ENCODE results near the gene WDFY4.

Gene WDFY4

DNA sequence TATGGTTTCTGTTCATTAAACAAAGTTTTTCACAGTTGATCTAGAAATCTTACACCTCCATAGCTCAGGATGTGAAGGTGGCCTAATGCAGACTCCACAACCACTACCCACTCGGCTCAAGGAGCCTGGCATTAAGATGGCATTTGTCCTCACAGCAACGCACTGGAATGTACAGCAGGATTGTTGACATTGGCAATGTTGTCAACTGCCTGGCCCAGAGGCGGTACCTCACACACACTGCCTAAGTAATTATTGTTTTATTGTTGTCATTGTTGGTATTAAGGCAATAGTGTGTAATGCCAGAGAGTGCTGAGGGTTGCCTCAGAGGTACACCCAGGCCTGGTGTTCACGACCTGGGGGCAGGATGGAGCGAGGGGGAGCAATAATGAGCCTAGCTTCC, 216.6 kb downstream of the WDFY4 start:
- Mint-ChIP-seq H3K4me1 (ENCODE audit: low read depth in 2 of 2) (no peaks in the 10 kb centered on the region), H3K36me3 (ENCODE audit: insufficient read depth) (no peaks in the 10 kb centered on the region), H3K27me3 (peaks cover 11 to 14% of the 10 kb centered on the region in 2 donors), H3K27ac (no peak overlapping the region), H3K9me3 (no peaks in the 10 kb centered on the region), H3K4me3 (no peak overlapping the region)
- ATAC-seq (replicated peaks) (no peak), DNase-seq (no peak)

- H3K27ac Mint-ChIP-seq, result no peak overlapping the region
- no peaks in the 10 kb centered on the region for H3K9me3 Mint-ChIP-seq
- no peak overlapping the region for H3K4me3 Mint-ChIP-seq
- H3K4me1 Mint-ChIP-seq (ENCODE audit: low read depth in 2 of 2), result no peaks in the 10 kb centered on the region
- no peaks in the 10 kb centered on the region for H3K36me3 Mint-ChIP-seq (ENCODE audit: insufficient read depth)
- DNase-seq (no peak), ATAC-seq (replicated peaks) (no peak)
- H3K27me3 Mint-ChIP-seq, result peaks cover 6 to 11% of the 10 kb centered on the region in 2 donors
Observed at GRCh38 chr10:48902096-48902495, 217.4 kb downstream of the WDFY4 start.

DNA sequence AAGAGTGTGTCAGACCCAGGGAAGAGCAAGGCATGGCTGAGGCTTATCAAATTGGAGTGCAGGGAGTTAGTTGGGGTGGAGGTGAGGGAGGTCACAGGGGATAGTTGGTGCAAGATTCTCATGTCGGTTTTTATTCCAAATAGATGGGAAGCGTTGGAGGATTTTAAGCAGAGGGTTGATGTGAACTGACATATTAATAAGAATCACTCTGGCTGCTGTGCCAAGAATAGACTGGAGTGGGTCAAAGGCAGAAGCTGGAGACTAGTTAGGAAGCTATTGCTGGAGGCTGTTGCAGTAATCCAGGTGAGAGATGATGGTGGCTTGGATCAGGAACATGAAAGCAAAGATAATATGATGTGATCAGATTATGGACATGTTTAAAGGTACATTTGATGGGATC, 218.5 kb downstream of the WDFY4 start:
- H3K9me3 Mint-ChIP-seq, result no peaks in the 10 kb centered on the region

GRCh38 chr10:48904861-48905260, 220.2 kb downstream of the WDFY4 start:
- Mint-ChIP-seq H3K36me3 (ENCODE audit: insufficient read depth) (no peaks in the 10 kb centered on the region), H3K4me3 (no peak overlapping the region), H3K9me3 (no peaks in the 10 kb centered on the region), H3K4me1 (ENCODE audit: low read depth in 2 of 2) (no peaks in the 10 kb centered on the region), H3K27me3 (peaks cover 23 to 26% of the 10 kb centered on the region in 2 donors), H3K27ac (no peak overlapping the region)
- DNase-seq (no peak), ATAC-seq (replicated peaks) (no peak)

More for the DNA sequence above, 218.5 kb downstream of the WDFY4 start:
- Mint-ChIP-seq H3K36me3 (ENCODE audit: insufficient read depth) (no peaks in the 10 kb centered on the region), H3K27ac (no peak overlapping the region), H3K4me1 (ENCODE audit: low read depth in 2 of 2) (no peaks in the 10 kb centered on the region), H3K27me3 (peaks cover 15 to 20% of the 10 kb centered on the region in 2 donors), H3K4me3 (no peak overlapping the region)
- DNase-seq (no peak), ATAC-seq (replicated peaks) (no peak)

- Mint-ChIP-seq H3K27me3 (peaks cover 26% of the 10 kb centered on the region in 2 donors), H3K9me3 (no peaks in the 10 kb centered on the region), H3K4me1 (ENCODE audit: low read depth in 2 of 2) (no peaks in the 10 kb centered on the region), H3K4me3 (no peak overlapping the region), H3K27ac (no peak overlapping the region), H3K36me3 (ENCODE audit: insufficient read depth) (no peaks in the 10 kb centered on the region)
- ATAC-seq (replicated peaks) (no peak), DNase-seq (no peak)
Observed at GRCh38 chr10:48905311-48905710, 220.6 kb downstream of the WDFY4 start.

DNA sequence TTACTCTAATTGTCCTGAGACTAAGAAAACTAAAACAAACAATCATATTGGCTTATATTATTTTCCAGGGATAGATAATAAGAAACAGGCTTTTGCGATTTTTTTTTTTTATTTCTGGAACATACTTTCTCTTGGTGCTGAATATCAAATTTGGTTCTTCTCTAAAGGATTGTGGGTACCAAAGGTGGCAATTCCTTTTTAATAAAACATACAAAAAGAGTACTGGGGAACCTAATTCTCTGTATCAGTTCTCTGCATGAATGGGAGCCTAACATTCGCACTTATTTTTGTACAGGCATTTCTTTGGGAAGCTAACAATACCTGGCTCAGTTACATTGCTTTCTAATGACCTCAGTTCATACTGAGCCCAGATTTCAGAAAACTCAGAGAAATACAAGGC, 222.2 kb downstream of the WDFY4 start:
- no peak overlapping the region for H3K27ac Mint-ChIP-seq
- H3K9me3 Mint-ChIP-seq, result no peaks in the 10 kb centered on the region
- DNase-seq, result no peak
- peaks cover 32 to 33% of the 10 kb centered on the region in 2 donors for H3K27me3 Mint-ChIP-seq
- H3K4me1 Mint-ChIP-seq (ENCODE audit: low read depth in 2 of 2), result no peaks in the 10 kb centered on the region
- no peak overlapping the region for H3K4me3 Mint-ChIP-seq
- ATAC-seq (replicated peaks), result no peak
- H3K36me3 Mint-ChIP-seq (ENCODE audit: insufficient read depth), result no peaks in the 10 kb centered on the region

GRCh38 chr10:48907730-48908129, 223.1 kb downstream of the WDFY4 start:
- no peak for DNase-seq
- no peak overlapping the region for H3K4me3 Mint-ChIP-seq
- no peaks in the 10 kb centered on the region for H3K36me3 Mint-ChIP-seq (ENCODE audit: insufficient read depth)
- no peaks in the 10 kb centered on the region for H3K4me1 Mint-ChIP-seq (ENCODE audit: low read depth in 2 of 2)
- H3K27ac Mint-ChIP-seq, result no peak overlapping the region
- H3K9me3 Mint-ChIP-seq, result no peaks in the 10 kb centered on the region
- peaks cover 31% of the 10 kb centered on the region in 2 donors for H3K27me3 Mint-ChIP-seq
- ATAC-seq (replicated peaks), result no peak

- H3K4me1 Mint-ChIP-seq (ENCODE audit: low read depth in 2 of 2), result no peaks in the 10 kb centered on the region
- no peak for ATAC-seq (replicated peaks)
- H3K27me3 Mint-ChIP-seq, result peaks cover 39 to 51% of the 10 kb centered on the region in 2 donors
- H3K36me3 Mint-ChIP-seq (ENCODE audit: insufficient read depth), result no peaks in the 10 kb centered on the region
- no peak overlapping the region for H3K4me3 Mint-ChIP-seq
- no peaks in the 10 kb centered on the region for H3K9me3 Mint-ChIP-seq
- no peak overlapping the region for H3K27ac Mint-ChIP-seq
- no peak for DNase-seq
Observed at GRCh38 chr10:48910548-48910947, 225.9 kb downstream of the WDFY4 start.

GRCh38 chr10:48913674-48914073, 229.0 kb downstream of the WDFY4 start:
- DNase-seq (no peak), ATAC-seq (replicated peaks) (no peak)
- Mint-ChIP-seq H3K27ac (no peak overlapping the region), H3K36me3 (ENCODE audit: insufficient read depth) (peaks cover 3% of the 10 kb centered on the region), H3K4me1 (ENCODE audit: low read depth in 2 of 2) (no peaks in the 10 kb centered on the region), H3K27me3 (peaks cover 48 to 67% of the 10 kb centered on the region in 2 donors), H3K4me3 (no peak overlapping the region), H3K9me3 (no peaks in the 10 kb centered on the region)

GRCh38 chr10:48923748-48924147, 239.1 kb downstream of the WDFY4 start:
- peaks cover 14 to 34% of the 10 kb centered on the region in 2 donors for H3K27me3 Mint-ChIP-seq
- H3K4me1 Mint-ChIP-seq (ENCODE audit: low read depth in 2 of 2), result no peaks in the 10 kb centered on the region
- H3K9me3 Mint-ChIP-seq, result no peaks in the 10 kb centered on the region
- ATAC-seq (replicated peaks) (no peak), DNase-seq (no peak)
- H3K36me3 Mint-ChIP-seq (ENCODE audit: insufficient read depth), result no peaks in the 10 kb centered on the region
- H3K27ac Mint-ChIP-seq, result no peak overlapping the region
- no peak overlapping the region for H3K4me3 Mint-ChIP-seq

DNA sequence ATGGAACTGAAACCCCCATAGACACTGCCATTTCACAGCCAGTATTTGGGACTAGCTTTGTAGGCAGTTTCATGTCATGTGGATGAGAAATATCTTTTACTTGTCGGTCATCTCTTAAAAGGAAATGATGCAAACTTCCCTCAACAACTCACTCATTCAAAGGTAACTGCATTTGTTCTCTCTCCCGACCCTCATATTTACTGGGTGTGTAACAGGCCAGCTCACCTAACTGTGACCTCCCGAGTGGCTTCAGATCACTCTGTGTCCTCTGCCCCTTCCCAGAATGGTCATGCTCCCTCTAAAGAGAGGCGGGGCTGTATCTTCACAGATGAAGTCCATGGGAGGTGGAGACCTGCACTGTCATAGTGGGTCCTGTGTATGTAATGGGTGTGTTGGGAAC, 240.3 kb downstream of the WDFY4 start:
- H3K4me1 Mint-ChIP-seq (ENCODE audit: low read depth in 2 of 2), result no peaks in the 10 kb centered on the region
- no peak overlapping the region for H3K27ac Mint-ChIP-seq
- peaks cover 12 to 27% of the 10 kb centered on the region in 2 donors for H3K27me3 Mint-ChIP-seq
- H3K9me3 Mint-ChIP-seq, result no peaks in the 10 kb centered on the region
- ATAC-seq (replicated peaks) (no peak), DNase-seq (no peak)
- H3K36me3 Mint-ChIP-seq (ENCODE audit: insufficient read depth), result no peaks in the 10 kb centered on the region
- no peak overlapping the region for H3K4me3 Mint-ChIP-seq

DNA sequence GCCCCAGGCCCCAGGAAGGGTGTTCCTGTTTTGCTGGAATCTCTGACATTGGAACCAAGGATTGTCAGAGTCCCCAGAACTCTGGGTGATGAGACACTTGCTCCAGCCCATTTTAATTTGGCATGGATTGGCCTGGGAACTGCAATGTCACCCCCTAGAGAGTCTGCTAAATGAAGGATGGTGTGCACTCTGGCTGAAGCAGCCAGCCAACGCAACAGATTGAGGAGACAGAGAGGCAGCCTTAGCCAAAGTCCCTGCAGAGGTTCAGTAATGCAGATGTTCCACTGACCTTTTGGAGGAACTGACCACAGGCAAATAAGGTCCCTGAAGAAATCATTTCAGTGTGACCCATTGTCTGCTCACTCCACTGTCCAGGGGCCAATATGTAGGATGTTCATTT, 241.6 kb downstream of the WDFY4 start:
- DNase-seq, result no peak
- no peak for ATAC-seq (replicated peaks)
- H3K4me3 Mint-ChIP-seq, result no peak overlapping the region
- H3K4me1 Mint-ChIP-seq (ENCODE audit: low read depth in 2 of 2), result no peaks in the 10 kb centered on the region
- peaks cover 17 to 27% of the 10 kb centered on the region in 2 donors for H3K27me3 Mint-ChIP-seq
- H3K9me3 Mint-ChIP-seq, result no peaks in the 10 kb centered on the region
- H3K36me3 Mint-ChIP-seq (ENCODE audit: insufficient read depth), result no peaks in the 10 kb centered on the region
- no peak overlapping the region for H3K27ac Mint-ChIP-seq

DNA sequence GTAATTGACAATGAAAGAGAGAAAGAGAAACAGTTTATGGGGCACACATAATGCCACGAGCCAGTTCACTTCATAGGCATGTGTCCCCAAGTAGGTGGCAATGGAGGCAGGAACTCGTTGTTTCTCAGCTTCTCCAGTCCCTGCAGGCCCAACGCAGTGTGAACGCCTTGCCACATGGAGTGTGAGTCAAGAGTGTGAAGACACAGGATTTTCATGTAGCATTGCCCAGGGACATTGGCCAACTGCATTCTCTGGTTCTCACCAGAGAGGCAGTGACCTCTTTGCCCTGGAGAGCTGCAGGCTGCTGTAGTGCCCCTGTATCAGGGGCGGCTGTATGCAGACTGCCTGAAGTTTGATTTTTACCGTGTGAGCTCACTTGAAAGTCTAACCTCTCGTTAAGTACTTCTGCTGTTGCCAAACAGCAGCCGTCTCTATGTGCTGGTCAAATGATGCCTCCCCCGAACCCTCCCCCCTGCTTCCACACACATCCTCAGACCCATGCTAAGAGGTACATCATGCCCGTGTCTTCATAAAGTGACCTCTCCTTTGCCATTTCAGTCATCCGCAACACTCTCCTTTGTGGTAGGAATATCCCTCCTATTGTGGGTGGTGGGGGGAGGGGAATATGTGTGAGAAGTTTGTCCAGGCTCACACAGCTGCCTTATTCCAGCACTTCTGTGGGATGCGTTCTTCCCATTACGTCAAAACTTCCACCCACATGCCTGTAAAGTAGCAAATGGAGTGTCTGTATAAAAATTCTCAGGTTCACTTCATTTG, 242.3 kb downstream of the WDFY4 start:
- no peaks in the 10 kb centered on the region for H3K9me3 Mint-ChIP-seq
- no peak overlapping the region for H3K27ac Mint-ChIP-seq
- no peak overlapping the region for H3K4me3 Mint-ChIP-seq
- H3K4me1 Mint-ChIP-seq (ENCODE audit: low read depth in 2 of 2), result no peaks in the 10 kb centered on the region
- DNase-seq, result no peak
- ATAC-seq (replicated peaks), result no peak
- no peaks in the 10 kb centered on the region for H3K36me3 Mint-ChIP-seq (ENCODE audit: insufficient read depth)
- peaks cover 17 to 27% of the 10 kb centered on the region in 2 donors for H3K27me3 Mint-ChIP-seq

- Mint-ChIP-seq H3K4me1 (ENCODE audit: low read depth in 2 of 2) (no peaks in the 10 kb centered on the region), H3K27ac (no peak overlapping the region)
- no peak for DNase-seq
Observed at GRCh38 chr10:48929413-48929990, 244.8 kb downstream of the WDFY4 start.

More at GRCh38 chr10:48929413-48929990, 244.8 kb downstream of the WDFY4 start:
- Mint-ChIP-seq H3K36me3 (ENCODE audit: insufficient read depth) (no peaks in the 10 kb centered on the region), H3K27me3 (peaks cover 17 to 27% of the 10 kb centered on the region in 2 donors), H3K4me3 (no peak overlapping the region), H3K9me3 (no peaks in the 10 kb centered on the region)
- ATAC-seq (replicated peaks), result no peak

Measured in effector memory CD8-positive, alpha-beta T cell (primary cell).